CD14-positive monocyte (primary cell): ENCODE data around the gene MEGF6. TPM values are rescaled to one million over a fixed set of nuclear protein-coding genes. Genes with fewer than 3 reads are reported as not detected.
A peak's percentile ranks its signal among the peaks of the same experiment; 100 is the strongest.

ENCODE experiments used
- DNase-seq, 3 donors: peaks; one replicate each; pipeline ENCODE4 v3.0.0-alpha.2; 2011 to 2022
- H2AFZ ChIP-seq: 2 replicates; pipeline ENCODE4 v1.6.0; 2012; ENCODE audit warnings: mild to moderate bottlenecking, low read depth, low read length, inconsistent platforms; ENCODE audit not compliant: insufficient read depth, poor library complexity, severe bottlenecking
- H3K27ac ChIP-seq, 2 donors: 1 replicate in 1 of 2; 2 replicates in 1 of 2; pipeline ENCODE4 v1.5.1; 2012 to 2013; ENCODE audit warnings: low read length in 2 of 2, control low read depth in 1 of 2, inconsistent platforms in 1 of 2, low read depth in 1 of 2, mild to moderate bottlenecking in 1 of 2
- H3K27me3 ChIP-seq, 2 donors: one replicate each; pipeline versions ENCODE4 v1.6.0 to v1.6.1; 2011 to 2013; ENCODE audit warnings: low read length in 2 of 2; ENCODE audit not compliant: control insufficient read depth in 2 of 2, insufficient read depth in 2 of 2
- H3K36me3 ChIP-seq, 2 donors: replicated peaks in 1 of 2; 1 replicate in 1 of 2; 2 replicates in 1 of 2; pipeline versions ENCODE4 v1.5.1 to v1.6.1; 2012 to 2013; ENCODE audit warnings: low read length in 2 of 2, control low read depth in 1 of 2, inconsistent platforms in 1 of 2, mild to moderate bottlenecking in 1 of 2; ENCODE audit not compliant: insufficient read depth in 2 of 2, control insufficient read depth in 1 of 2
- H3K4me1 ChIP-seq, 2 donors: 1 replicate in 1 of 2; 2 replicates in 1 of 2; pipeline versions ENCODE4 v1.5.1 to v1.6.1; 2012 to 2013; ENCODE audit warnings: low read length in 2 of 2, control low read depth in 1 of 2, inconsistent platforms in 1 of 2, mild to moderate bottlenecking in 1 of 2, moderate library complexity in 1 of 2; ENCODE audit not compliant: insufficient read depth in 2 of 2, control insufficient read depth in 1 of 2
- H3K4me2 ChIP-seq: replicated peaks from 2 replicates; pipeline ENCODE3; 2012; ENCODE audit warnings: low read length, moderate library complexity, mild to moderate bottlenecking; ENCODE audit not compliant: poor library complexity, severe bottlenecking; ENCODE audit errors: extremely low read depth
- H3K4me3 ChIP-seq, 3 experiments: fragments of 200-600 bp in 1 of 3; sonication (generic) in 1 of 3; replicated peaks in 1 of 3; 1 replicate in 2 of 3; 2 replicates in 1 of 3; pipeline ENCODE4 v1.5.1; 2011 to 2013; ENCODE audit warnings: low read length in 3 of 3, mild to moderate bottlenecking in 3 of 3, control low read depth in 2 of 3, low read depth in 2 of 3, inconsistent platforms in 1 of 3, moderate library complexity in 1 of 3
- H3K79me2 ChIP-seq: 2 replicates; pipeline ENCODE4 v1.6.0; 2012; ENCODE audit warnings: mild to moderate bottlenecking, control low read depth, inconsistent platforms, low read length, moderate library complexity; ENCODE audit not compliant: insufficient read depth
- H3K9ac ChIP-seq: 2 replicates; pipeline ENCODE4 v1.6.0; 2017; ENCODE audit warnings: low read length, mild to moderate bottlenecking; ENCODE audit not compliant: insufficient read depth, poor library complexity, severe bottlenecking
- H3K9me3 ChIP-seq, 2 donors: replicated peaks in 1 of 2; 1 replicate in 1 of 2; 2 replicates in 1 of 2; pipeline versions ENCODE4 v1.5.1 to v1.6.1; 2012 to 2013; ENCODE audit warnings: low read length in 2 of 2, control low read depth in 1 of 2; ENCODE audit not compliant: control insufficient read depth in 1 of 2, insufficient read depth in 1 of 2
- H4K20me1 ChIP-seq: 2 replicates; pipeline ENCODE4 v1.6.0; 2012; ENCODE audit warnings: mild to moderate bottlenecking, low read length, control low read depth, moderate library complexity; ENCODE audit not compliant: insufficient read depth
- H3K27ac Mint-ChIP-seq, 7 donors: one replicate each; pipeline ENCODE4 v1.8.0; 2020; ENCODE audit warnings: mild to moderate bottlenecking in 7 of 7, mixed read lengths in 7 of 7, moderate library complexity in 6 of 7, inconsistent platforms in 2 of 7
- H3K27me3 Mint-ChIP-seq, 3 donors: one replicate each; pipeline ENCODE4 v1.8.0; 2021 to 2022; ENCODE audit warnings: low read depth in 3 of 3, mild to moderate bottlenecking in 3 of 3, mixed read lengths in 3 of 3, moderate library complexity in 3 of 3, inconsistent platforms in 1 of 3
- H3K36me3 Mint-ChIP-seq, 2 donors: one replicate each; pipeline ENCODE4 v1.8.0; 2020; ENCODE audit warnings: mixed read lengths in 2 of 2, inconsistent platforms in 1 of 2, mild to moderate bottlenecking in 1 of 2
- H3K4me1 Mint-ChIP-seq: one replicate; pipeline ENCODE4 v1.8.0; 2020; ENCODE audit warnings: mild to moderate bottlenecking, mixed read lengths
- H3K4me3 Mint-ChIP-seq, 2 donors: one replicate each; pipeline ENCODE4 v1.8.0; 2020; ENCODE audit warnings: mild to moderate bottlenecking in 2 of 2, mixed read lengths in 2 of 2, moderate library complexity in 1 of 2
- H3K9me3 Mint-ChIP-seq, 7 donors: one replicate each; pipeline ENCODE4 v1.8.0; 2020 to 2022; ENCODE audit warnings: mixed read lengths in 7 of 7, mild to moderate bottlenecking in 6 of 7, moderate library complexity in 6 of 7, inconsistent platforms in 2 of 7
- WGBS: methylation state at CpG from one replicate; pipeline ENCODE4 v1.1.5; 2013; ENCODE audit warnings: missing lambda C conversion rate; ENCODE audit not compliant: insufficient coverage; 5-methylcytosine and 5-hydroxymethylcytosine counted together
- intact Hi-C, 2 donors: fragments of 100-400 bp; cut with micrococcal nuclease; formaldehyde crosslinking; loops; one replicate each; pipeline versions ENCODE4 v1.15.0 to v1.15.1; 2023
- polyA plus RNA-seq, 3 donors: library from polyadenylated mRNA; depleted of rRNA in 1 of 3; unstranded in 2 of 3; stranded (reverse) in 1 of 3; fragments of 300-500 nt in 2 of 3; fragments of >200 nt in 1 of 3; fragmentation: Illumina TruSeq in 2 of 3; gene quantifications; 1 replicate in 2 of 3; 2 replicates in 1 of 3; pipeline ENCODE4 v1.2.3, GENCODE V29; 2012 to 2021
- TF ChIP-seq, protein P1 (sequence below): fragments of 200-600 bp; IDR thresholded peaks from one replicate; pipeline ENCODE4 v1.8.0; 2022; ENCODE audit warnings: antibody characterized with exemption, mild to moderate bottlenecking

MEGF6 gene
- polyA plus RNA-seq, 3 donors: 0.39 to 3.8 (median 1.2) TPM

DNA sequence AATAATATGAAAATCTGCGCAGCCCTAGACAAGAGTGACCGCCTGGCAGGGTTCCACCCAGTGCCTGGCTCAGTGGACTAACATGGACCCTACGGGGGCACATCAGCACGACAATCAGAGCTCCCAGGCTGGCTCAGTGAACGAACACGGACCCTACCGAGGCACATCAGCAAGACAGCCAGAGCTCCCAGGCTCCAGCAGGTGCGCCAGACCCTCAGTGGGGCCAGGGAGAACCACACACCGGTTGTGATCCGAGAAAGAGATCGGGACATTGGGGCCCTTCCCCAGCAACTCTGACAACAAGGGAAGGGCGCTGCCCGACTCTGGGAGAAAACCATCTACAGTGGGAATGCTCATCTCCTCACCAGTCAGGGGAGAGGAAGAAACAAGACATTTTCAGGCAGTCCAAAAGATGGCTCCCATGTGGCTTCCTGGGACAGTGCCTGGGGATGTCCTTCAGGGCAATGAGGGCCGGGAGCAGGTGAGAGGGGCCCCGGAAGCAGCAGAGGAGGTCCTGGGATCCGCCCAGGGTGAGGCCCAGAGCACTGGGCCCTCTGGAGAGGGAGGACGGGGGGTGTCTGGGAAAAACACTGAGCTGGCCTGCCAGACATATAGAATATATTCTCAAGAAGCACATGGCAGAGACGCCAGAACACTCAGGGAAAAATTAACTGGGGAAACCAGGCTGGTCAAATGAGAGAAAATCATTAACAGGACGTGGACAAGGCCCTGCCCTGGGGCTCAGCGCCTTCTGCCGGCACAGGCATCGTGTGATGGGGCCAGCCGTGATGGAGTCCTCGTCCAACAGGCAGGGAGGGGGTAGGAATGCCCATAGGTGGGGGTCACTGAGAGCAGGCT is 152.0 kb downstream of the MEGF6 start:
- Histone ChIP-seq H3K4me3 (no peak overlapping the region), H4K20me1 (no peaks in the 10 kb centered on the region), H3K9ac (no peak overlapping the region), H3K4me1 (peaks cover 3 to 7% of the 10 kb centered on the region in 2 donors), H3K36me3 (no peaks in the 10 kb centered on the region), H3K27ac (no peak overlapping the region), H2AFZ (no peak overlapping the region), H3K79me2 (no peaks in the 10 kb centered on the region), H3K27me3 (peaks cover 0 to 7% of the 10 kb centered on the region in 2 donors), H3K4me2 (no peak overlapping the region), H3K9me3 (no peaks in the 10 kb centered on the region)
- TF ChIP-seq, protein P1, sequence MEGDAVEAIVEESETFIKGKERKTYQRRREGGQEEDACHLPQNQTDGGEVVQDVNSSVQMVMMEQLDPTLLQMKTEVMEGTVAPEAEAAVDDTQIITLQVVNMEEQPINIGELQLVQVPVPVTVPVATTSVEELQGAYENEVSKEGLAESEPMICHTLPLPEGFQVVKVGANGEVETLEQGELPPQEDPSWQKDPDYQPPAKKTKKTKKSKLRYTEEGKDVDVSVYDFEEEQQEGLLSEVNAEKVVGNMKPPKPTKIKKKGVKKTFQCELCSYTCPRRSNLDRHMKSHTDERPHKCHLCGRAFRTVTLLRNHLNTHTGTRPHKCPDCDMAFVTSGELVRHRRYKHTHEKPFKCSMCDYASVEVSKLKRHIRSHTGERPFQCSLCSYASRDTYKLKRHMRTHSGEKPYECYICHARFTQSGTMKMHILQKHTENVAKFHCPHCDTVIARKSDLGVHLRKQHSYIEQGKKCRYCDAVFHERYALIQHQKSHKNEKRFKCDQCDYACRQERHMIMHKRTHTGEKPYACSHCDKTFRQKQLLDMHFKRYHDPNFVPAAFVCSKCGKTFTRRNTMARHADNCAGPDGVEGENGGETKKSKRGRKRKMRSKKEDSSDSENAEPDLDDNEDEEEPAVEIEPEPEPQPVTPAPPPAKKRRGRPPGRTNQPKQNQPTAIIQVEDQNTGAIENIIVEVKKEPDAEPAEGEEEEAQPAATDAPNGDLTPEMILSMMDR: no peak
- DNase-seq: no peak
- Mint-ChIP-seq H3K4me3 (peak overlapping the region in 1 of 2 donors; percentile 33), H3K36me3 (no peaks in the 10 kb centered on the region), H3K27ac (no peak overlapping the region), H3K4me1 (peaks cover 4% of the 10 kb centered on the region), H3K27me3 (peaks cover 8 to 26% (median 21%) of the 10 kb centered on the region in 3 donors), H3K9me3 (no peaks in the 10 kb centered on the region)
- intact Hi-C loops: no loop called here
- WGBS: 92% methylated on average over 19 of the region's 24 CpGs

DNA sequence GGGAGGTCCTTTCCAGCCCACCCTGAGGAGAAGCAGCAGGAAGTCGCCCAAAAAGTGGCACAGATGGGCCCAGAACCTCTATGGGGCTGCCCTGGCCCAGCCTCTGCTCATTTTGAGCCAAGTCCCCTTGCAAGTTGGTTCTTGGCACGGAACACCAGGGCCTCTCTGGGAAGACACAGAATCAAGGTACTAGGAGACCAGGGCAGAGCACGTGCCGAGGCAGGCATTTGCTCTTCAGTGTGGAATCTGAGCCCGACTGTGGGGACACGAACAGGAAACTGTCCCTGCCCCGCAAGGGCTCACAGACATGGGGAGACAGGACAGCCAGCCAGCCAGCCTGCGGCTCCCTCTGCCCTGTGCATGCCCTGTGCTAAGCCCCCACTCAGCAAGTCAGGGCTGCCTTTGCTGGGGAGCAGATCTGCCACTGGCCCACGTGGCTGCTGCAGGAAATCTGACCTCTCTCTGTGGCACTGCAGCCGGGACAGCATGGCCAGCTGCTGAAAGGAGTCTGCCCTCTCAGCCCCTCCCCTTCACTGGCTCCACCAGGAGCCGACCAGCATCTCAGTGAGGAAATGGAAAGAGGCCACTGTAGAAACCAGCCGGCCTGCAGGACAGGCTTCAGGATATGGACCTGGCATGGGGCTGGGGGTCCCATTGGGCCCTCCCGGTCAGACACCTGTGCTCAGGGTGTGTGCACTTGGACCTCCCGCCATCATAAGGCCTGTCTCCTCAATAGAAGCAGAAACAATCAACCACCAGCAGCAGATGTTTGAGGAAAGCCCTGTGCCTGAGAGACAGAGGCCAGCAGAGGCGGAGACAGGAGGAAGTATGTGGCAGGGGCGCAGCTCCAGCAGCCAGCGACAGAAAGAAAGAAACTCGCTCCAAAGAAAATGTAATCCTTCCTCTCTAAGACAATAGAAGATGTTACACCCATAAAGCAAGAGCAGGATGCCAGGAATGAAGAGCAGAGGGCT is 153.1 kb downstream of the MEGF6 start:
- no peak overlapping the region for H3K9ac ChIP-seq

More for the DNA sequence above, 153.1 kb downstream of the MEGF6 start:
- Histone ChIP-seq H2AFZ (no peak overlapping the region), H3K4me3 (no peak overlapping the region), H3K79me2 (no peaks in the 10 kb centered on the region), H3K4me2 (no peak overlapping the region), H3K27me3 (peaks cover 5 to 17% of the 10 kb centered on the region in 2 donors), H3K4me1 (peaks cover 7 to 13% of the 10 kb centered on the region in 2 donors), H3K9me3 (no peaks in the 10 kb centered on the region), H3K36me3 (no peaks in the 10 kb centered on the region), H3K27ac (no peak overlapping the region), H4K20me1 (no peaks in the 10 kb centered on the region)
- Mint-ChIP-seq H3K9me3 (no peaks in the 10 kb centered on the region), H3K4me3 (no peak overlapping the region), H3K27me3 (peaks cover 11 to 34% (median 32%) of the 10 kb centered on the region in 3 donors), H3K4me1 (peaks cover 6% of the 10 kb centered on the region), H3K27ac (no peak overlapping the region), H3K36me3 (no peaks in the 10 kb centered on the region)
- intact Hi-C loops: no loop called here
- DNase-seq: no peak
- WGBS: 50% methylated on average over 13 of the region's 18 CpGs
- TF ChIP-seq, protein P1: no peak
